SJSA1 (cell line): ENCODE results near the gene RAI14. TPM values are rescaled to one million over a fixed set of nuclear protein-coding genes. Genes with fewer than 3 reads are reported as not detected.
"Not testable (repeated sequence)": the region's sequence is repeated elsewhere in the genome, so short reads cannot be mapped to it uniquely, and the experiment has no call there.

Source experiments
- DNase-seq, 2 experiments: peaks; one replicate each; pipeline ENCODE4 v3.0.0-alpha.2; 2015 to 2020; ENCODE audit warnings: low spot score in 2 of 2, low read depth in 1 of 2
- H3K27ac ChIP-seq: fragments of 250-450 bp; sonication (Bioruptor Pico); 2 replicates; pipeline ENCODE4 v1.5.1; 2020; ENCODE audit warnings: mild to moderate bottlenecking, moderate library complexity
- H3K27me3 ChIP-seq: fragments of 250-450 bp; sonication (Bioruptor Pico); replicated peaks from 2 replicates; pipeline ENCODE4 v1.5.1; 2020; ENCODE audit warnings: mild to moderate bottlenecking, moderate library complexity
- H3K36me3 ChIP-seq: fragments of 250-450 bp; sonication (Bioruptor Pico); 2 replicates; pipeline ENCODE4 v1.5.1; 2020; ENCODE audit warnings: mild to moderate bottlenecking
- H3K4me1 ChIP-seq: fragments of 250-450 bp; sonication (Bioruptor Pico); replicated peaks from 2 replicates; pipeline ENCODE4 v1.6.1; 2021; ENCODE audit warnings: mild to moderate bottlenecking
- H3K4me3 ChIP-seq: fragments of 250-450 bp; sonication (Bioruptor Pico); 2 replicates; pipeline ENCODE4 v1.5.1; 2020; ENCODE audit warnings: mild to moderate bottlenecking
- H3K9me3 ChIP-seq: fragments of 250-450 bp; sonication (Bioruptor Pico); replicated peaks from 2 replicates; pipeline ENCODE4 v1.5.1; 2020; ENCODE audit warnings: mild to moderate bottlenecking
- total RNA-seq: library from RNA; depleted of rRNA; stranded (reverse); fragments of >200 nt; shearing (Covaris generic); gene quantifications from 2 replicates; pipeline ENCODE4 v1.2.3, GENCODE V29; 2014

RAI14 gene
- total RNA-seq, 1 experiment from 2014 or later: 30.6 TPM

GRCh38 chr5:34724741-34725140, 68.6 kb downstream of the RAI14 start:
- no peaks in the 10 kb centered on the region for H3K4me1 ChIP-seq
- no peak overlapping the region for H3K4me3 ChIP-seq
- DNase-seq: no peak
- no peaks in the 10 kb centered on the region for H3K9me3 ChIP-seq
- H3K27me3 ChIP-seq: no peaks in the 10 kb centered on the region
- no peaks in the 10 kb centered on the region for H3K36me3 ChIP-seq
- H3K27ac ChIP-seq: no peak overlapping the region

- H3K4me3 ChIP-seq, H3K4me1 ChIP-seq, H3K9me3 ChIP-seq, DNase-seq, H3K27ac ChIP-seq, H3K27me3 ChIP-seq, H3K36me3 ChIP-seq: not testable (repeated sequence)
Measured at GRCh38 chr5:34727166-34727749, 71.1 kb downstream of the RAI14 start.

- H3K4me1 ChIP-seq: no peaks in the 10 kb centered on the region
- H3K27ac ChIP-seq: no peak overlapping the region
- no peak overlapping the region for H3K4me3 ChIP-seq
- no peak for DNase-seq
- no peaks in the 10 kb centered on the region for H3K9me3 ChIP-seq
- H3K36me3 ChIP-seq: no peaks in the 10 kb centered on the region
- H3K27me3 ChIP-seq: no peaks in the 10 kb centered on the region
Measured at GRCh38 chr5:34728236-34728635, 72.1 kb downstream of the RAI14 start.

- H3K27ac ChIP-seq: no peak overlapping the region
- H3K4me1 ChIP-seq: no peaks in the 10 kb centered on the region
- H3K9me3 ChIP-seq: no peaks in the 10 kb centered on the region
- no peak overlapping the region for H3K4me3 ChIP-seq
- no peak for DNase-seq
- H3K36me3 ChIP-seq: no peaks in the 10 kb centered on the region
- H3K27me3 ChIP-seq: no peaks in the 10 kb centered on the region
Measured at GRCh38 chr5:34731435-34732232, 75.5 kb downstream of the RAI14 start.

GRCh38 chr5:34734326-34734725, 78.2 kb downstream of the RAI14 start:
- H3K27me3 ChIP-seq: no peaks in the 10 kb centered on the region
- H3K27ac ChIP-seq: no peak overlapping the region
- H3K4me3 ChIP-seq: no peak overlapping the region
- no peaks in the 10 kb centered on the region for H3K4me1 ChIP-seq
- DNase-seq: no peak
- H3K9me3 ChIP-seq: no peaks in the 10 kb centered on the region
- H3K36me3 ChIP-seq: no peaks in the 10 kb centered on the region

- H3K27me3 ChIP-seq: no peaks in the 10 kb centered on the region
- H3K4me3 ChIP-seq: no peak overlapping the region
- no peaks in the 10 kb centered on the region for H3K36me3 ChIP-seq
- H3K4me1 ChIP-seq: no peaks in the 10 kb centered on the region
- no peaks in the 10 kb centered on the region for H3K9me3 ChIP-seq
- DNase-seq: no peak
- H3K27ac ChIP-seq: no peak overlapping the region
Measured at GRCh38 chr5:34735491-34736426, 79.6 kb downstream of the RAI14 start.

- Histone ChIP-seq H3K9me3 (no peaks in the 10 kb centered on the region), H3K27me3 (no peaks in the 10 kb centered on the region), H3K4me1 (no peaks in the 10 kb centered on the region), H3K36me3 (no peaks in the 10 kb centered on the region), H3K27ac (no peak overlapping the region), H3K4me3 (no peak overlapping the region)
- DNase-seq: no peak
Measured at GRCh38 chr5:34736445-34737115, 80.5 kb downstream of the RAI14 start.

- no peak overlapping the region for H3K27ac ChIP-seq
- peaks cover 2% of the 10 kb centered on the region for H3K4me1 ChIP-seq
- H3K36me3 ChIP-seq: no peaks in the 10 kb centered on the region
- no peak for DNase-seq
- H3K4me3 ChIP-seq: no peak overlapping the region
- H3K27me3 ChIP-seq: no peaks in the 10 kb centered on the region
- H3K9me3 ChIP-seq: no peaks in the 10 kb centered on the region
Measured at GRCh38 chr5:34737731-34738130, 81.6 kb downstream of the RAI14 start.

GRCh38 chr5:34738381-34738780, 82.3 kb downstream of the RAI14 start:
- no peaks in the 10 kb centered on the region for H3K9me3 ChIP-seq
- H3K4me1 ChIP-seq: peaks cover 8% of the 10 kb centered on the region
- H3K27ac ChIP-seq: no peak overlapping the region
- H3K27me3 ChIP-seq: no peaks in the 10 kb centered on the region
- DNase-seq: no peak
- no peaks in the 10 kb centered on the region for H3K36me3 ChIP-seq
- no peak overlapping the region for H3K4me3 ChIP-seq

GRCh38 chr5:34740389-34740806, 84.3 kb downstream of the RAI14 start:
- Histone ChIP-seq H3K27ac (no peak overlapping the region), H3K27me3 (no peaks in the 10 kb centered on the region), H3K4me3 (no peak overlapping the region), H3K9me3 (no peaks in the 10 kb centered on the region), H3K36me3 (no peaks in the 10 kb centered on the region), H3K4me1 (peaks cover 18% of the 10 kb centered on the region)
- DNase-seq: no peak

GRCh38 chr5:34742061-34742460, 85.9 kb downstream of the RAI14 start:
- no peak for DNase-seq
- no peak overlapping the region for H3K27ac ChIP-seq
- H3K9me3 ChIP-seq: no peaks in the 10 kb centered on the region
- no peak overlapping the region for H3K4me3 ChIP-seq
- H3K36me3 ChIP-seq: no peaks in the 10 kb centered on the region
- H3K27me3 ChIP-seq: no peaks in the 10 kb centered on the region
- peaks cover 18% of the 10 kb centered on the region for H3K4me1 ChIP-seq

- H3K4me3 ChIP-seq: no peak overlapping the region
- DNase-seq: peak in 1 of 2 experiments; percentile 31
- H3K4me1 ChIP-seq: peaks cover 18% of the 10 kb centered on the region
- no peaks in the 10 kb centered on the region for H3K9me3 ChIP-seq
- no peaks in the 10 kb centered on the region for H3K27me3 ChIP-seq
- H3K36me3 ChIP-seq: no peaks in the 10 kb centered on the region
- peak overlapping the region; percentile 32; the same call in 1 of the 2 replicates for H3K27ac ChIP-seq
Measured at GRCh38 chr5:34743878-34744277, 87.8 kb downstream of the RAI14 start.

GRCh38 chr5:34748431-34748830, 92.3 kb downstream of the RAI14 start:
- Histone ChIP-seq H3K4me1 (peaks cover 10% of the 10 kb centered on the region), H3K27ac (no peak overlapping the region), H3K9me3 (no peaks in the 10 kb centered on the region), H3K4me3 (no peak overlapping the region), H3K27me3 (no peaks in the 10 kb centered on the region), H3K36me3 (no peaks in the 10 kb centered on the region)
- no peak for DNase-seq
